ENCODE data around the gene FNDC11. TPM values are rescaled to one million over a fixed set of nuclear protein-coding genes. Genes with fewer than 3 reads are reported as not detected.
A peak's percentile ranks its signal among the peaks of the same experiment; 100 is the strongest.
"Not testable (repeated sequence)": the region's sequence is repeated elsewhere in the genome, so short reads cannot be mapped to it uniquely, and the experiment has no call there.

The FNDC11 gene
- total RNA-seq, 1 donor from 2014 or later: 1.7 TPM

DNA sequence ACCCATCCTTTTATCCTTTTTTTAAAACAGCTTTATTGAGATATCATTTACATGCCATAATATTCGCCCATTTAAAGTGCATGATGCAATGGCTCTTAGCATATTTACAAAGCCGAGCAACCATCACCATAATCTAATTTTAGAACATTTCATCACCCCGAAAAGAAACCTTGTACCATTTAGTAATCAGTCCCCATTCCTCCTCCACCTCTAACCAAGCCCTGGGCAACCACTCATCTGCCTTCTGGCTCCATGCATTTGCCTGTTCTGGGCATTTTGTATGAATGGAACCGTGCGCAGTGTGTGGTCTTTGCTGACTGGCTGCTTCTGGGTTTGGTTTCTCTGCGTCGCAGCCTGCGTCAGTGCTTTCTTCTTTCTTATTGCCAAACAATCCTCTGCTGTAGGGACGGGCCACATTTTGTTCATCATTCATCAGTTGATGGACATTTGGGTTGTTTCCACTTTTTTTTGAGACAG is 44.8 kb upstream of the FNDC11 start:
- TF ChIP-seq, protein P1, sequence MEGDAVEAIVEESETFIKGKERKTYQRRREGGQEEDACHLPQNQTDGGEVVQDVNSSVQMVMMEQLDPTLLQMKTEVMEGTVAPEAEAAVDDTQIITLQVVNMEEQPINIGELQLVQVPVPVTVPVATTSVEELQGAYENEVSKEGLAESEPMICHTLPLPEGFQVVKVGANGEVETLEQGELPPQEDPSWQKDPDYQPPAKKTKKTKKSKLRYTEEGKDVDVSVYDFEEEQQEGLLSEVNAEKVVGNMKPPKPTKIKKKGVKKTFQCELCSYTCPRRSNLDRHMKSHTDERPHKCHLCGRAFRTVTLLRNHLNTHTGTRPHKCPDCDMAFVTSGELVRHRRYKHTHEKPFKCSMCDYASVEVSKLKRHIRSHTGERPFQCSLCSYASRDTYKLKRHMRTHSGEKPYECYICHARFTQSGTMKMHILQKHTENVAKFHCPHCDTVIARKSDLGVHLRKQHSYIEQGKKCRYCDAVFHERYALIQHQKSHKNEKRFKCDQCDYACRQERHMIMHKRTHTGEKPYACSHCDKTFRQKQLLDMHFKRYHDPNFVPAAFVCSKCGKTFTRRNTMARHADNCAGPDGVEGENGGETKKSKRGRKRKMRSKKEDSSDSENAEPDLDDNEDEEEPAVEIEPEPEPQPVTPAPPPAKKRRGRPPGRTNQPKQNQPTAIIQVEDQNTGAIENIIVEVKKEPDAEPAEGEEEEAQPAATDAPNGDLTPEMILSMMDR (conservative IDR thresholded peaks at IDR 0.05; ENCODE audit: low read depth, low read length): no peak
- no peak overlapping the region for H3K4me3 ChIP-seq (ENCODE audit: low read depth, low read length)
- no peak for DNase-seq (ENCODE audit: low read depth)

DNA sequence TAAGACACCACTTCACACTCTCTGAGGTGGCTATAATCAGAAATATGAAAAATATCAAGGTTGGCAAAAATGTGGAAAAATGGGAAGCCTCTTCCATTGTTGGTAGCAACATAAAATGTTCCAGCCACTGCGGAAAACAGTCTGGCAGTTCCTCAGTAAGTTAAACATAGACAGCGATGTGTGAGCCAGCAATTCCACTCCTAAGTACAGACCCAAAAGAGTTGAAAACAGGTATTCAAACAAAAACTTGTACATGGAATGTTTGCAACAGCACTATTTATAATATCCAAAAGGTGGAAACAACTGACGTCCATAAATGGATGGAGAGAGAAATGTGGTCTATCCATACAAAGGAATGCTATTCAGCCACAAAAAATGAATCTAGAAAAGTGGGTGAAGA is 40.8 kb upstream of the FNDC11 start:
- DNase-seq (ENCODE audit: low read depth): no peak
- TF ChIP-seq, protein P1 (conservative IDR thresholded peaks at IDR 0.05; ENCODE audit: low read depth, low read length): no peak

DNA sequence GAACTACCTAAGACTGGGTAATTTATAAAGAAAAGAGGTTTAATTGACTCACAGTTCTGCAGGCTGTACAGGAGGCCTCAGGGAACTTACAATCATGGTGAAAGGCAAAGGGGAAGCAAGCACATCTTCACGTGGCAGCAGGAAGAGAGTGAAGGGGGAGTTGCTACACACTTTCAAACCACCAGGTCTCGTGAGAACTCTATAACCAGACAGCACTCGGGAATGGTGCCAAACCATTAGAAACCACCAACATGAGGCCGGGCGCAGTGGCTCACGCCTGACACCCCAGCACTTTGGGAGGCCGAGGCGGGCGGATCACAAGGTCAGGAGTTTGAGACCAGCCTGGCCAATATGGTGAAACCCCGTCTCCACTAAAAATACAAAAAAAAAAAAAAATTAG is 39.4 kb upstream of the FNDC11 start:
- H3K4me3 ChIP-seq (ENCODE audit: low read depth, low read length); DNase-seq (ENCODE audit: low read depth): not testable (repeated sequence)

More for the DNA sequence above, 40.8 kb upstream of the FNDC11 start:
- H3K4me3 ChIP-seq (ENCODE audit: low read depth, low read length): no peak overlapping the region

DNA sequence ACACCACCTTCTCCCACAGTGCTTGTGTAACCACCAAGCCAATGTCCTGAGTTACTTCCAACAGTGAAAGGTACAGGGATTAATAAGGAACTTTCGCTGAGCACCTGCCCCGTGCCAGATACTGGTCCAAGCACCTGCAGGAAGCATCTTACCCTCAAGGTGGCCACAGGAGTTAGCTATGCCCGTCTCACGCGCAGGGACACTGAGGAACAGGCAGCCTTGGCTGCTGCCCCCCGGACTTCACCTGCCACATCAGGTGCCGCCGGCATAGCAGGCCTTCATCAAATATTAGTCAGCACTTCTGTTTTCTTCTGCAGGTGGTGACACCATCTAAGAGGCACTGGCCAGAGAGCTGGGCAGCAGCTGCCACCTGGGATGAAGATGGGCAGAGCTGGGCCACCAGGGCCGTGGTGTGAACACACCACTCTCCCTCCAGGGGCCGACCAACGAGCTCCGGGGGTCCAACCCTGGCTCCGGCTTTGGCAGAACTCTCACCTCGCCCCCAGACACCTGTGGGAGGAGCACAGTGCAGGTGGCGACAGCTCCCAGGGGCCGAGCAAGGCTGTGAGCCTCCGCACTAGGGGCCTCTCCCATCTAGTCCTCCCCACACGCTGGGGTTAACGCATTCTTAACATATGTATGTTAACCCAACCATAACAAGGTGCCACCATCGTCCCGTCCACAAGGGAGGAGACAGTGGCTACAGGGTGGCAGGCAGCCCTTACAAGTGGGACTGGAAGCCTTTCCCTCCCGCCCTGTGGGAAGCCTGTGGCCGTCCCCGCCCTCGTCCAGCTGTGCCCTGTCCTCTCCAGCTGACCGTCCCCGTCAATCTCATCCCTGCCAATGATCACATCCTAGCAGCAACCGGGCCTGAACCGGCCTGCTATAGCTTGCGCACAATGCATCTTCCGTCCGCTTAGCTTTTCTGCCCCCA is 36.3 kb upstream of the FNDC11 start:
- H3K4me3 ChIP-seq (ENCODE audit: low read depth, low read length): no peak overlapping the region
- DNase-seq (ENCODE audit: low read depth): no peak
- TF ChIP-seq, protein P1 (conservative IDR thresholded peaks at IDR 0.05; ENCODE audit: low read depth, low read length): no peak

DNA sequence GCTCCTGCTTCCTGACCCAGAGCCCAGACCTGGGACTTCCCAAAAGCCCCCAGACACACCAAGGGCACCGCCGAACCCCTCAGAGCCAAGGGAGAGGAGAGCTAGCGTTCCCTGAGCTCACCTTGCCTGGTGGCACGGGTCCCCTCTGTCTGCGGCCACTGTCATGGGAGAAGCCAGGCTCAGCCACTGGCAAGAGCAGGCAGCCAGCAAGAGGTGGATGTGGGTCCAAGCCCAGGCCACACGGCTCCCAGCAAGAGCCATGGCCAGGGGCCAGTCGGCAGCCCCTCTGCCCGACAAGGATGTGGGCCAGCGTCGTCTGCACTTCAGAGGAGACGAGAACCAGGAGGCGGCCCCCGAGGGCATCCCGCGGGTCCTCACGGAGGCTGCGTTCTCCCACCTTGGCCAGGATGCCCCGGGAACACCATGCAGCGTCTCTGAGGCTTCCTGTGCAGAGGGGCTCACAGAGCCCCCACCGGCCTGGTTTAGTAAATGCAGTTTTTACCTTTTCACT is 35.6 kb upstream of the FNDC11 start:
- TF ChIP-seq, protein P1 (conservative IDR thresholded peaks at IDR 0.05; ENCODE audit: low read depth, low read length): no peak
- H3K4me3 ChIP-seq (ENCODE audit: low read depth, low read length): no peak overlapping the region
- no peak for DNase-seq (ENCODE audit: low read depth)

DNA sequence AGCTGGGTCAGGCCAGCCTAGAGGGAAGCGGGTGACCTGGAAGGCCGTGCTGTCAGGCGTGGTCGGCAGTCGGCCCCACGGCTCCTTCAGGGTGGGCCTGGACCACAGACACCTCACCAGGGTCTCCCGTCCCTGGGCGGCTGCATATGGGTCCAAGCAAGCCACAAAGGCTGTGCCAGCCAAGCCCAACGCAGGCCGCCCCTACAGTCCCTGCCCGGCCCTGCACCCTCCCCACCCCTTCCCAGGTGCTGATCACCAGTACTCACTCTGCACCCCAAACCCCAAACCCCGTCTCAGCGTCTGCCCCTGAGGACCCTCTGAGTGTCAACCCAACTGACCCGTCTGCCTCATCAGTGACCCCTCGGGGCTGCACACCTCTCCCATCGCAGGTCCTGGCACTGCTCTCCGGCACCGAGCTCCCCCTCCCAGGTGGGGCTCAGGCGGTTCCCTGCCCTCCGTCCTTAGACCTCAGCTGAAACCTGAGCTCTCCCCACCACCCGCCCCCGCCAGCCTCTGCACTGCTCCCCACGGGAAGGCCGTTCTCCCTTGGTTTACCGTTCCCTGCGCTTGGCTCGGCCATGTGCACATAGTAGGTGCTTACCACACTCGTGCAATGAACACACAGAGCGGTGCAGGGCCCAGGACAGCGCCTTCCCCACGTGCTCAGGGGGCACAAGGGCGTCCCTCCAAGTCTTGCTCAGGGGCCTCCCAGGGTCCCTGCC is 34.9 kb upstream of the FNDC11 start:
- DNase-seq (ENCODE audit: low read depth): no peak
- peak overlapping the region; percentile 86 for H3K4me3 ChIP-seq (ENCODE audit: low read depth, low read length)
- TF ChIP-seq, protein P1 (conservative IDR thresholded peaks at IDR 0.05; ENCODE audit: low read depth, low read length): no peak
